HepG2 (cell line): ENCODE results near the gene TPM3.

Experiments used
- POLR2A ChIP-seq, 2 experiments: IDR thresholded peaks; 2 replicates each; pipeline ENCODE4 v1.6.1; 2011; ENCODE audit warnings: low read depth in 2 of 2, low read length in 2 of 2, mild to moderate bottlenecking in 1 of 2, moderate library complexity in 1 of 2; ENCODE audit not compliant: insufficient read depth in 1 of 2
- YY1 ChIP-seq: IDR thresholded peaks from 2 replicates; pipeline ENCODE4 v1.6.1; 2011; ENCODE audit warnings: low read length, low read depth, moderate library complexity, mild to moderate bottlenecking; ENCODE audit not compliant: insufficient read depth, insufficient replicate concordance
- TF ChIP-seq, protein P1 (sequence below): sonication (generic); formaldehyde crosslinking; IDR thresholded peaks from 2 replicates; pipeline ENCODE4 v1.5.0; 2020; ENCODE audit warnings: mild to moderate bottlenecking, missing genetic modification reagents, moderate library complexity
- TF ChIP-seq, protein P2 (sequence below): sonication (generic); formaldehyde crosslinking; IDR thresholded peaks from 2 replicates; pipeline ENCODE4 v1.4.0; 2020; ENCODE audit warnings: missing genetic modification reagents

DNA sequence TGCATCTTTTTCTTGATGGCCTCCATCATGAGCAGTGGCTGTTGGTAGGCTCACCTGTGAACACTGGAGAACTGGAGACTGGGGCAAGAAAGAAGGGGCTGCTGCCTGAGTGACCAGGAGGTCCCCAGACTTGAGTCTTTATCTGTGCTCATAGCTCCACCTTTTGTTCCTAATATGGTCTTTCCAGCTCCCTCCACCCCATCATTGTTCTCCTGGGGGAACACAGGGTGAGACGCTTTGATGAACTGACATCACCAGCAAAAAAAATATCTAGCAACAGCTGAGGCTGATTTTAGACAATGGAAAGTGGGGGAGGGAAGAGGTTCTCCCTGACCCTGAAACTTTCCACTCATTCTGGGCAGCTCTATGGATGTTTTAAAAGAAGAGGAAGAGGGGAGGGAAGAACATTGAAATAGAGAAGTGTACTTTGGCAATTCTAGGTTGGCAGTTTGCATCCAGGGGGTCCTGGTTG, at the start of gene TPM3:
- TF ChIP-seq POLR2A (IDR thresholded peaks at IDR 0.05; ENCODE audit: insufficient read depth in 1 of 2, low read depth in 2 of 2, low read length in 2 of 2), result no peak
- TF ChIP-seq, protein P1, sequence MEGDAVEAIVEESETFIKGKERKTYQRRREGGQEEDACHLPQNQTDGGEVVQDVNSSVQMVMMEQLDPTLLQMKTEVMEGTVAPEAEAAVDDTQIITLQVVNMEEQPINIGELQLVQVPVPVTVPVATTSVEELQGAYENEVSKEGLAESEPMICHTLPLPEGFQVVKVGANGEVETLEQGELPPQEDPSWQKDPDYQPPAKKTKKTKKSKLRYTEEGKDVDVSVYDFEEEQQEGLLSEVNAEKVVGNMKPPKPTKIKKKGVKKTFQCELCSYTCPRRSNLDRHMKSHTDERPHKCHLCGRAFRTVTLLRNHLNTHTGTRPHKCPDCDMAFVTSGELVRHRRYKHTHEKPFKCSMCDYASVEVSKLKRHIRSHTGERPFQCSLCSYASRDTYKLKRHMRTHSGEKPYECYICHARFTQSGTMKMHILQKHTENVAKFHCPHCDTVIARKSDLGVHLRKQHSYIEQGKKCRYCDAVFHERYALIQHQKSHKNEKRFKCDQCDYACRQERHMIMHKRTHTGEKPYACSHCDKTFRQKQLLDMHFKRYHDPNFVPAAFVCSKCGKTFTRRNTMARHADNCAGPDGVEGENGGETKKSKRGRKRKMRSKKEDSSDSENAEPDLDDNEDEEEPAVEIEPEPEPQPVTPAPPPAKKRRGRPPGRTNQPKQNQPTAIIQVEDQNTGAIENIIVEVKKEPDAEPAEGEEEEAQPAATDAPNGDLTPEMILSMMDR, result no peak
- TF ChIP-seq, protein P2, sequence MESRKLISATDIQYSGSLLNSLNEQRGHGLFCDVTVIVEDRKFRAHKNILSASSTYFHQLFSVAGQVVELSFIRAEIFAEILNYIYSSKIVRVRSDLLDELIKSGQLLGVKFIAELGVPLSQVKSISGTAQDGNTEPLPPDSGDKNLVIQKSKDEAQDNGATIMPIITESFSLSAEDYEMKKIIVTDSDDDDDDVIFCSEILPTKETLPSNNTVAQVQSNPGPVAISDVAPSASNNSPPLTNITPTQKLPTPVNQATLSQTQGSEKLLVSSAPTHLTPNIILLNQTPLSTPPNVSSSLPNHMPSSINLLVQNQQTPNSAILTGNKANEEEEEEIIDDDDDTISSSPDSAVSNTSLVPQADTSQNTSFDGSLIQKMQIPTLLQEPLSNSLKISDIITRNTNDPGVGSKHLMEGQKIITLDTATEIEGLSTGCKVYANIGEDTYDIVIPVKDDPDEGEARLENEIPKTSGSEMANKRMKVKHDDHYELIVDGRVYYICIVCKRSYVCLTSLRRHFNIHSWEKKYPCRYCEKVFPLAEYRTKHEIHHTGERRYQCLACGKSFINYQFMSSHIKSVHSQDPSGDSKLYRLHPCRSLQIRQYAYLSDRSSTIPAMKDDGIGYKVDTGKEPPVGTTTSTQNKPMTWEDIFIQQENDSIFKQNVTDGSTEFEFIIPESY (CRISPR knock-in tag), result no peak
- TF ChIP-seq YY1, result no peak
